Measurements from ENCODE around the gene GLB1L3.
"Not testable (repeated sequence)": the region's sequence is repeated elsewhere in the genome, so short reads cannot be mapped to it uniquely, and the experiment has no call there.

Gene GLB1L3

DNA sequence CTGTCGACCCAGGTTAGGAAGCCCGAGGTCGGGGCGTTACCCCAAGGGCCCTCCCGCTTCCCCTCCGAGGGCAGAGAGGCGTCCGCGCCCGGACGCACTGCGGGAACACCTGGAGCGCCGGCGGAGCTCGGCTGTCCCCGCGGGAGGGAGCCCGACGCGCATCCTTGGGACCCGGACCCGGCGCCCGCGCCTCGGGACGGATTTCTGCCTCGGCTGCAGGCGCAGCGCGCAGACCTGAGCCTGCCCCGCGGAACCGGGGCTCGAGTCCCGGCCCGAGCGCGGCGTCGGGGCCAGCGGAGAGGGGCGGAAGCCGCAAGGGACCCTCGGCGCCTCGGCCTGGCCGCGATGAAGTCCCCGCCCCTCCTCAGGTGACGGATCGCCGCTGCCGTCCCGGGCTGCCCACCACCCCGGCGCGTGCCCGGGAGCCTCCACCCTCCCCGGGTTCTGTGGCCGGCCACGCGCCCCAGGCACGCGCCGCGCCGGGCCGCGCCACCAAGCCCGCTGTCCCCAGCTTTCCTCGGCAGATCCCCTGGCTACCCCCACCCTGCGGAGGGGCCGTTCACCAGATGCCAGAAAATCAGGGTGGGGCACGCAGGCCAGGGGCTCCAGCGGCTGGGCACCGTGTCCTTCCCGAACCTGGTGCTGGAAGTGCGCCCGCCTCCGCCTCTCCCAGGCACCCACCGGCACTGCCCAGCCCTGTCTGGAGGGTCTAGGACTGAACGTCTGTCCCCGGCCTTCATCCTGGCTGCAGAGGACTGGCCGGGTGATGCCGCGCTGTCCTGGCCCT lies 410 bp downstream of the GLB1L3 start:
- no peak for DNase-seq

DNA sequence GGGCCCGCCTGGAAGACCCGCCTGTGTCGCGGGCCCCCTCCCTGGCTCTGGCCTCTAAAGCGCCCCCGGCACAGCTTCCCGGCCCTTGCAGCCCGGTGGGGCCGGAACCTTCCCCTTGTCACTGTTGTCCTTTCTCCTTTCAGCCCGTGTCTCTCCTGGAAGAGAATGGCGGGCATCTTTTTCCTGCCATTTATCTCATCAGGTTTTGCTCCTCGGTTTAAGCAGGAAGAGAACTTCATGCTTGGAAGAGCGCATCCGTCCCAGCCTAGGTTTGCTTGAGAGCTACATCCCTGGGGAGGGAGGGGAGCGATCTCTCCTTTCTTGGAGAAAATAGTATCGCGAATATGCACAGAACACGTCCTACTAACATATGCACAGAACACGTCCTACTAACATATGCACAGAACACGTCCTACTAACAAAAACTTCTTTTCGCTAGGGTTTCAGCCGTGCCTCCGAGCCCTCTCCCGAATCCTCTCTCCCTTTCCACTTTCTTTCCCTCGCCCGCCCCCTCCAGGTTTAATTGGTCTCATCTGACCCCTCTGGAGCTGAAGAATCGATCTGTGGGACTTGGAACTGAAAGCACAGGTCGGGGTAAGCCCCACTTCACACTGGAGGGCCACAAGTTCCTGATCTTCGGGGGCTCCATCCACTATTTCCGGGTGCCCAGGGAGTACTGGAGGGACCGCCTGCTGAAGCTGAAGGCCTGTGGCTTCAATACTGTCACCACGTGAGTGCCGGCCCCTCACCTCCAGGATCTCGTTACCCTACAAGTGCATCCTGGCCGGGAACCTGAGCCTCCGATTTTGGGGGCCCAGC lies 1.2 kb downstream of the GLB1L3 start:
- DNase-seq = no peak

DNA sequence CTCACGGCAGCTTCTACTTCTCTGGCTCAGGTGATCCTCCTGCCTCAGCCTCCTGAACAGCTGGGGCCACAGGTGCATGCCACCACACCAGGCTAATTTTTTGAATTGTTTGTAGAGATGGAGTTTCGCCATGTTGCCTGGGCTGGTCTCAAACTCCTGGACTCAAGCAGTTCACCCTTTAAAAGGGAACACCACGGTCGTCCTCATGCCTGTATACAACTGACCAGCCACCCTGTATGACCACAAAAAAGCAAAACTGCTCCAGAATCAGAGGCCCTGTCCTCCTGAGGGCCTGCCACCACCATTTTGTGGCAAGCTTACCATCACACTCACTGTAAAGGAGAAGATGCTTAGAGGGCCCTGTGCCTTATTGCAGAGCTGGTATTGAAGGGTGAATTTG lies 2.2 kb downstream of the GLB1L3 start:
- DNase-seq = no peak

DNA sequence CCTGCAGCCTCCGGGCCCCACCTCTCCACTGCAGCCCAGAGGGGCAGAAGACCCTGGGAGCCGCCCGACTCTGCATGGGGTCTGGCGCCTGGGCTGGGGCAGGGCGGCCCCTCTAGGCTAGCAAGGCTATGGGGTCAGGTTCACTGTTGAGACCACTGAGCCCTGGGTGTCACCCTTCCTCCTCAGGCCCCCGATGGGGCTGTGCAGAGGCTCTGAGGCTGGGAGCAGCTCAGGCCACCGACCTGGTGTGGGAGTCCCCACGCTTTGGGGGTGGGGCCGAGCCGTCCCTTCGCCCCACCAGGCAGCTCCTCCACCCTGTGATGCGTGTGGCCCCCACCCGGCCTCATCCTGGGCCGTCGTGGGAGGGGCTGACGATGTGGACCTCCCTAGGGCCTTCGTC lies 5.5 kb downstream of the GLB1L3 start:
- not testable (repeated sequence) for DNase-seq

DNA sequence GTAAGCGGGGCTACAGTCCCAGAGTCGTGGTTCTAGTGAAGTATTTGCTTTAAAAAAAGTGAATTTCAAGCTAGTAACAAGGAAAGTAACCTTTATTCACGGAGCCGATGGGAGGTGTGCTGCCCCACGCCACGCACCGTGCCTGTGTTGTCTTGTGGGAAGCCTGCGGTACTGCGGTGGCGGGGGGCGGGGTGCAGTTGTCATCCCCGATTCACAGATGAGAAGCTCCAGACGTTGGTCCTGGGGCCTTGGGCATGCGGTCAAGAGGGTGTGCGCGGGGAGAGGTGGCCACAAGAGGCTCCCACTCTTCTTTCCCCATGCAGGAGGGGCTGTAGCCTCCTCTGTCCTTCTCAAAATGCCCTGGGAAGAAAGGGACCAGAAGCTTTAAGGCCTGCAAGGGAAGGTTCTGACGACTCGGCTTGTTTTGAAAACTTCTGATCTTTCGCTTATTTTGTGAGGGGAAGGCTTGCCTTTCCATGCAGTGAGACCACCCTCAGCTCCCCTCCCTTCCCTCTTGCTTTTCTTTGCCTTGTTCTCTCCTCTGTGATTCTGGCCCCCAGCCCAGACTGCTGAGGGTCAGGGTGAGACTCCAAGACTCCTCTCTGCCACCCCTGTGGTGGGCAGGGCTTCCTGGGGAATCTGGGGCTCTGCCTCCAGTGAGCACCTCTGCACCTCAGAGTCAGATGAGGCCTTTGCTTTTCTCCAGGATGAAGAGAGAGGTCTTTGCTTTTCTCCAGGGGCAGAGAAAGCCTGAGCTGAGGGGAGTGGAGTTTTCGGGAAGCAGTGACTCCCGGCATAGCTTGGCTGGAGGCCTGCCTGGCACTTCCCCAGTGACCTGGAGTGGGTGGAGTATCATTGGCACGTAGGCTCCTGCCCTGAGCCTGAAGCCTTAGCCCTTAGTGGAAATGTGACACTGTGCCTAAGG lies 6.2 kb downstream of the GLB1L3 start:
- no peak for DNase-seq

DNA sequence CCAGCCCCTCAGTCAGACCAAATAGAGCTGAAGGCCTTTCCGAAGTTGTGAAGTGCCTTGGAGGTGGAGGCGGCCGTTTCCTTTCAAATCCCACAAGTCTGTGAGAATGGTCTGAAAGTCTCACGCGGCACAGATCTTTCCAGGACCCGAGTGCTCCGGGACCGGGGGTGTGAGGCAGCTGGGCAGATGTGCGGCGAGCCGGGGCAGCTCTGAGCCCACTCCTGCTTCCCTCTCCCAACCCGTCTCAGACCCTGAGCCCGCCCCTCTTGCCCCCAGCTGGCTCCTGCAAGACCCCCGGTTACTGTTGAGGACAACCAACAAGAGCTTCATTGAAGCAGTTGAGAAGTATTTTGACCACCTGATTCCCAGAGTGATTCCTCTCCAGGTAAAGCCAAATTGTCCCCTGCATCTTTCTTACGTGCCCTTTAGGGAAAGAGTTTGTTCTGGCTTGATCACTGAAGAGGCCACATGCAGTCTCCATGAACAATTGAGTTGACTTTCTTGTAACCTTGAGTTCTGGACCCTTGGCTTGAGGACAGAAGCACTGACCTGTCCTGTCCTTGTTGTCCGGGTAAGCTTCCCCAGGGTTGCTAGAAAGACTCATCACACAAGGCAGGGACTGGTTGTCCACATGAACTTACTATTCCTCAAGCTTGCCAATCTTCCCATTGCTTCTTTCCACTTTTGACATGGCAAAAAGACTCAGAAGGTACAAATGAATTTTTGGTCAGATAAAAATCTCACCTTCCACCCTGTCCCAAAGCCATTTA lies 7.5 kb downstream of the GLB1L3 start:
- no peak for DNase-seq

DNA sequence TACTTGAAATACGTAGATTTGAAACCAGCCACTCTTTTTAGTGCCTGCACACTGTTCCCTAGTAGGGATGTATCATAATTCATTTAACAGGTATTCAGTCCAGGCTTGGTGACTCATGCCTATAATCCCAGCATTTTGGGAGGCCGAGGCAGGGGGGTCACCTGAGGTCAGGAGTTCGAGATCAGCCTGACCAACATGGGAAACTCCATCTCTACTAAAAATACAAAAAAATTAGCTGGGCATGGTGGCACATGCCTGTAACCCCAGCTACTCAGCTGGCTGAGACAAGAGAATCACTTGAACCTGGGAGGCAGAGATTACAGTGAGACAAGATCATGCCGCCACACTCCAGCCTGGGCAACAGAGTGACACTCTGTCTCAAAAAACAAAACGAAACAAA lies 8.2 kb downstream of the GLB1L3 start:
- not testable (repeated sequence) for DNase-seq

DNA sequence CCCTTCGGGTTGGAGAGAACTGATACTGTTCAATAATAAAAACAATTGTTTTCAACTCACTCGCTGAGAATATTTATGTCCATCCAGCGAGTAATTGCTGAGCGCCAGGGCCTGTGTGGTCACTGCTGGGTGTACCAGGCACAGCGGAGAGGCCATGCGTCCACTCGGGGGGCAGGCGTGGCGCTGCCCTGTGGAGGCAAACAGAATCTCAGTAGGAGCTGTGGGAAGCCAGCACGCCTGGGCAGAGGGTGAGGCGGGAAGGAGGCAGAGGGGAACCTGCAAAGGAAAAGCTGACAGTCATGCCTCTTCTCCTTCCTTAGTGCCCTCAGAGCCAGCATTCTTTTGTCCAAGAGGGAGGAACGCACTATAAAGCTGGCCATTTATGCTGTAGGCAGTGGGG lies 11.4 kb downstream of the GLB1L3 start:
- no peak for DNase-seq

DNA sequence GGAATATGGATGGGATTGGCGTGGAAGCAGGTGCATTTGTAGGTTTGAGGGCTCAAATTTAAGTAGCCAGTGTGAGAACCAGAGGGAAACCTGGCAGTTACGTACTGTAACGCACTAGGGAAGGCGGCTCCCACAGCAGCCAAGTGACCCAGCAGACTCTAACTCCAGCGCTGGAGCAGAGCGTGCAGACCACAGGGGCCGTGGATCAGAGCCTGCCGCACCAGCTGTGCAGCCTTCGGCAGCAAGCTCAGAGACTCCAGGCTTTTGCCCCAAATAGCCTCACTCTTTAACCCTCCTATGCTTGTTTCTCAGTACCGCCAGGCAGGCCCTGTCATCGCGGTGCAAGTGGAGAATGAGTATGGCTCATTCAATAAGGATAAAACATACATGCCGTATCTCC lies 12.3 kb downstream of the GLB1L3 start:
- no peak for DNase-seq

DNA sequence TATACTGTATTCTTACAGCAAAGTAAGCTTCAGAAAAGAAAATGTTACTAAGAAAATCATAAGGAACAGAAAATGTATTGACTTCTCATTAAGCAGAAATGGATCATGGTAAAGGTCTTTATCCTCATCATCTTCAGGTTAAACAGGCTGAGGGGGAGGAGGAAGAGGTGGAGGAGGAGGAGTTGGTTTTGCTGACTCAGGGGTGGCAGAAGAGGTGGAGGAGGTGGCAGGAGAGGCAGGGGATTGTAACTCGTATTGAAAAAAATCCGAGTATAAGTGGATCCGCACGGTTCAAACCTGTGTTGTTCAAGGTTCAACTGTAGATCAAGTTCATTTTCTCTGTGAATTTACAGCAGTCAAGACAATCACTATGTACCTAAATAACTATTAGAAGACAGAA lies 13.0 kb downstream of the GLB1L3 start:
- DNase-seq = no peak

DNA sequence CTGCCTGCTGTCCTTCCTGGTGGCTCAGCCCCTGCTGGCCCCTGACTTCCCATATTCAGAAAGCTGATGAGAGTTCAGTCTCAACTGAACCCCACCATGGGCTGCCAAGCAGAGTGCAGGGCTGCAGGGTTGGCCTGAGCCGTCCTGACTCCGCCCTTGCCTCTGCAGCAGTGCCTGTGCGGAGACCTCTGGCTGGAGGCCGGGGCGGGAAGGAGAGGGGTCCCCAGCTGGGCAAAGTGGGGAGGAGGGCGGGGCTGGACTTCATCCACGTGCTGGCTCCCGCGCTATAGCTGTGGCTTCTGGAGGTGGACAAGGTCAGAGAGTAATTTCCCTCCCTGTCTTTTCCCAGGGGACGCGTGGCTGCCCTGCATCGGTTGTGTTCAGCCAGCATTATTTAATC lies 13.6 kb downstream of the GLB1L3 start:
- DNase-seq = no peak

DNA sequence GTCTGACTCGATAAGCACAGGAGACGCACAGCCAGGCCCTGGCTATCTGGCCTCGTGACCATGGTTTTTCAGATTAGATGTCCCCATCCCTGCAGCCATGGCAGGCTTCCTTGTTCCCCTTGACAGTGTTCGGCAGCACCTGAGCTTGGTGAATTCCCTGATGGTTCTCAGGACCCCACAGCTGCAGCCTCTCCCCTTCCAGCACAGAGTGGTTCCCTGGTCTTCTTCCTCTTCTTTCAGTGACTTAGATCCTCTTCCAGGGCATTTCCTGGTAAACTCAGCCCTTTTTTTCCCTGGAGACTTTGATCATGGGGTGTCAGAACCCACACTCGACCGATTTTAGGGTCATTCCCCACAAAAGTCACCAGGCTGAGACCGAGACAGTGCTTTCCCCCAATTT lies 14.5 kb downstream of the GLB1L3 start:
- DNase-seq = no peak

DNA sequence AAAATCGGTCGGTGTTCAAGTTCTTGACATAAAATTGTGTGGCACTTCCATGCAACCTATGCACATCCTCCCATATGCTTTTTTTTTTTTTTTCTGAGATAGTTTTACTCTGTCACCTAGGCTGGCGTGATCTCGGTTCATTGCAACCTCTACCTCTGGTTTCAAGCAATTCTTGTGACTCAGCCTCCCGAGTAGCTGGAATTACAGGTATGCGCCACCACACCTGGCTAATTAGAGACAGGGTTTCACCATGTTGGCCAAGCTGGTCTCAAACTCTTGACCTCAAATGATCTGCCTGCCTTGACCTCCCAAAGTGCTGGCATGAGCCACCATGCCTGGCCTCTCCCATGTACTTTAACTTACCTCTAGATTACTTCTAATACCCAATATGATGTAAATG lies 15.0 kb downstream of the GLB1L3 start:
- DNase-seq = no peak

DNA sequence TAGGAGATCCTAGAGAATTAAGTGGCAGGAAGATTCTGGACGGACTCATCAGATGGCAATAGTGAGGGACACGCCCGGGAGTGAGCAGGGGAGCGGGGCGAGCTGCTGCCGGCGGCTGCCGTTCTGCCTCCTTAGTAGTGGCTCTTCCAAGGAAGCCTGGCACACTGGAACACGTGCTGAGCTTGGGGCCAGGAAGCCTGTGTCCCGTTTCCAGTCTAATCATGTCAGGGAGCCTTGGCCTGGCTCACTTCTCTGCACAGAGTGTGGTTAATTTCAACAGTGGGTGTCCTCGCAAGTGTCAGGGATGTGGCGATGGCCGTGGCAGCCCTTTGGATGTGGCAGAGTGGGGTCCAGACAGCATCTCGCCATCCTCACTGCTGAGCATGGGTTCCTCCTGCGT lies 16.5 kb downstream of the GLB1L3 start:
- DNase-seq = no peak

DNA sequence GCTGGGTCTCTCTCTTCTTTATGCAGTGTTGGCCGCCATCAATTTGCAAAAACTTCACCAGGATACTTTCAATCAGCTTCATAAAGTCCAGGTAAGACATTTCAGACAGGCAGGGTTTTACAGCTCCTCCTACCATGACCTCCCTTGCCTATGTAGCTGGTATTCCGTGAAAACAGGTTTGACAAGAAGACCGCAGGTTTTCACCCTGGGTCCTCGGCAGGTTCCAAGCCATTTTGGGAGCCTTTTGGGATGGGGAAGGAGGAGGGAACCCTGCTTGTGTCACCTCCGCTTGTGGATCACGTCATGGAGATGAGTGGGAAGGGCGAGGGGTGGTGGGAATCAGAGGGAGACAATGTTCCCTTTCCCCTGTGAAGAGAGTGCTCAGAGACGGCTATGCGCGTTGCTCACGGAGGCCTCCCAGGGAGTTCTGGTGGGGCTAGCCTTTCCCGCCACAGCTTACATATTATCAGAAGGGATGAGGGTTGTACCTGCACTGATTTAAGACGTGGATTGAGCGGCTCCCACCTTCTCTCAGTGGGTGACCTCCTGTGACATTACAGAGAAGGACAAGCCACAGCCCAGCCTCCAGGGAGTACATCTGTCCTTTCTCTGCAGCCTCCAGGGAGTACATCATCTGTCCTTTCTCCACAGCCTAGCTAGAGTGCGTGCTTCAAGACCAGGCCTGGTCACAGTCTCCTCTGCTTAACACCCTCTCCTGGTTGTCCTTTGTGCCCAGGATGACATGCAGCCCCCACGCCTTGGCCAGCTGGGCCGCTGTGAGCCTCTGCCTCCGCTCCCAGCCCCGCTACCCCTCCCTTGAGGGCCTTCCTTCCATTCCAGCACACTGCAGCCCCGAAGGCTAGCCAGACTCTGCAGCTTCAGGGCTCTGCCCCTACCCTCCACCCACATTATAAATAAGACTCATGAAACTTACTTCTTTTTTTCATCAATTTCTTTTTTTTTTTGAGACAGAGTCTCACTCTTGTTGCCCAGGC lies 17.2 kb downstream of the GLB1L3 start:
- no peak for DNase-seq

DNA sequence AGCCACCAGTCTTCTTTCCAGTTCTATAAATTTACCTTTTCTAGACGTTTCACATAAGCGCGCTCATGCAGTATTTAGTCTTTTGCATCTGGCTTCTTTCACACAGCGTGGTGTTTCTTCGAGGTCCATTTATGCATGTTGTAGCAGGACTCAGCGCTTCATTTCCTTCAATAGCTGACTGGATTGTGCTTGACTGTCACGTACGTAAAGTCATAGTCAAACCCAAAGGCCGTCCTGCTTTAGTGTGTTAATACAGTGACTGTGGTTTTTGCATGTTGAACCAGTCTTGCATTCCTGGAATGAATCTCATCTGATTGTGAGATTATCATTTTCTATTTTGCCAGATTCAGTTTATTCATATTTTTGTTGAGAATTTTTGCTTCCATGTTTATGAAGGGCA lies 18.5 kb downstream of the GLB1L3 start:
- no peak for DNase-seq

DNA sequence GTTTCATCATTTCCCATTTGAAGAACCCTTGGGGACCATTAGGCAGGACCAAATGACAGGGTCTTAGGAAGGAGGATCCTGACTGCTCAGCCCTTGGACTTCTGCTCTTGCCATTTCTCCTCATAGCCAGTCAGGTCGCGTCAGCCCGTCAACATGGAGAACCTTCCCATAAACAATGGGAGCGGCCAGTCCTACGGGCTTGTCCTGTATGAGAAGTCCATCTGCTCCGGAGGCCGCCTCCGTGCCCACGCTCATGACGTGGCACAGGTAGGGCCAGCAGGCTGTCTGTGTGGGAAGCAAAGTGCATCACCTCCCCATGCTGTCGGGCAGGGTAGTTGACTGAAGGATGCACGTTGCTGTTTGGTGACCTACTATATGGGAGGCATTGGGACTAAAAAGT lies 36.0 kb downstream of the GLB1L3 start:
- no peak for DNase-seq

DNA sequence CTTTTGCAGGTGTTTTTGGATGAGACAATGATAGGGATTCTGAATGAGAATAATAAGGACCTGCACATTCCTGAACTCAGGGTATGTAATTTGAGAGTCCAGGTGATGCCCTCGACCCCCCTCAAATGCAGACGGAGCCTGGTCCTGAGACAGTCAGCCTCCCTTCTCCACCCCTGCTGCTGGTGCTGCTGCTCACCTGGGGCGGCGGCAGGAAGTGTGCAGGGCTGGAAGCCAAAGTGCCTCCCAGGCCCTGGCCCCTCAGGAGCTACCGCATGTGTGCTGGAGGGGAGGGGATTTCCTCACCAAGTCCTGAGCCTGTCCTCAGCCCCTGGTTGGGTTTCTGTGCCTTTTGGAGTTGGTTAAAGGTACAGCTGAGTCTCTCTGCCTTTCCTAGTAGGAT lies 36.6 kb downstream of the GLB1L3 start:
- DNase-seq = no peak

DNA sequence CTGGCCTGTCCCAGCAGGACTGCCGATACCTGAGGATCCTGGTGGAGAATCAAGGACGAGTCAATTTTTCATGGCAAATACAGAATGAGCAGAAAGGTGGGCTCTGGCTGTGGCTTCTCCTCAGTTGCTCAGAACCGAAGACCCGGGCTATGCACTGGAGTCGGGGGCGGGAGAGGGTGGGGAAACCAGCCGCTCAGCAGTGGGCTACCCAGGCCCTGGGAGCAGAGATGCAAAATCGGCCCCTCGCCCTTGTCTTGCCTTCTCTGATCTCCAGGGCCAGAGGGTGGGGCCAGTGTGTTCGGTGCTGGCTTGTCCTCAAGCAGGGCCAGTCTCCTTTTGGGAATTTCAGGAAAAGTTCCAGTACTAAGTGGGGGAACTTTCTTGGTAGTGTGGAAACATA lies 37.2 kb downstream of the GLB1L3 start:
- no peak for DNase-seq

DNA sequence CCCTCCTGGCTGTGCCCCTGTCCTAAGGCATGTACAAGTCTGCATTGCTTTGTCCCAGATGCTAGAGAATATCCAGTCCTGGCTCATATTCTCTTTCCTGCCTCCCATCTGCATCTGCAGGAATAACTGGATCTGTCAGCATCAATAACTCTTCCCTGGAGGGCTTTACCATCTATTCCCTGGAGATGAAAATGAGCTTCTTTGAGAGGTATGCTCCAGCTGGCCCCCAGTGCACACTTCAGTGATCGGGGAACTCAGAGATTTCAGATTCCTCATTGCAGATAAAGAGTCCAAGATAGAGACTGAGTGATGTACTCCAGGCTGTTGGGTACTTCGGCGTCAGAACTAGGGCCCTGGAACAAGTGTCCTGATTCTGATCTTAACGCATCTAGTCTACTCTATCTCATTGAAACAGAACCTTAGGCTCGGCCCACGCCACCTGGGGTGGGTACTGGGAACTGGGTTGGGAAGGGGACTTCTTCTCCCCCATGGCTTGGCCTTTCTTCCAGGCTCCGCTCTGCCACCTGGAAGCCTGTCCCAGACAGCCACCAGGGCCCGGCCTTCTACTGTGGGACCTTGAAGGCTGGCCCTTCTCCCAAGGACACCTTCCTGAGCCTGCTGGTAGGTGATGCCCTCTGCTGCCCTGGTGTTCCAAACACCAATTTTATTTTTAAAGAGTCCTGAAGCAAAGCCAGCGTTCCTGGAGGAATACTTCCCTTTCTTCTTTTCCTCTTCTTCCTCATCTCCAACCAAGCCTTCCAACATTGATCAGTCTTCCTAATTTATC lies 37.8 kb downstream of the GLB1L3 start:
- no peak for DNase-seq

Measured in cerebellar nuclear complex (tissue), 1 donor.